ENCODE data around the gene ZNF587.
"Not testable (repeated sequence)": the region's sequence is repeated elsewhere in the genome, so short reads cannot be mapped to it uniquely, and the experiment has no call there.

Gene ZNF587

GRCh38 chr19:57887195-57887941, 37.7 kb downstream of the ZNF587 start:
- DNase-seq (ENCODE audit: low read depth in 2 of 2) = no peak

- no peak for DNase-seq (ENCODE audit: low read depth in 2 of 2)
Measured at GRCh38 chr19:57888107-57888559, 38.5 kb downstream of the ZNF587 start.

GRCh38 chr19:57888560-57889231, 39.0 kb downstream of the ZNF587 start, which contains the start of gene ZNF814:
Gene ZNF814 (minus strand): TSS chr19:57889037. CDS start chr19:57888802, 235 bp downstream.
- peak; percentile 73 to 78 for DNase-seq (ENCODE audit: low read depth in 2 of 2)

GRCh38 chr19:57890706-57891105, 41.0 kb downstream of the ZNF587 start:
- DNase-seq (ENCODE audit: low read depth in 2 of 2) = not testable (repeated sequence)

- no peak for DNase-seq (ENCODE audit: low read depth in 2 of 2)
Measured at GRCh38 chr19:57900311-57900710, 50.7 kb downstream of the ZNF587 start.

GRCh38 chr19:57903618-57904184, 54.0 kb downstream of the ZNF587 start:
- no peak for DNase-seq (ENCODE audit: low read depth in 2 of 2)

- no peak for DNase-seq (ENCODE audit: low read depth in 2 of 2)
Measured at GRCh38 chr19:57905258-57905657, 55.6 kb downstream of the ZNF587 start.

GRCh38 chr19:57907394-57907793, 57.7 kb downstream of the ZNF587 start:
- no peak for DNase-seq (ENCODE audit: low read depth in 2 of 2)

- no peak for DNase-seq (ENCODE audit: low read depth in 2 of 2)
Measured at GRCh38 chr19:57914531-57914930, 64.9 kb downstream of the ZNF587 start.

Measured in stimulated activated CD4-positive, alpha-beta T cell treated with anti-CD3 and anti-CD28 coated beads, Interleukin-4, amount 100 ng/mL, for 48 hours (primary cell).